HG02610 (cell line): Measurements from ENCODE around the gene RB1.
"Not testable (repeated sequence)": the region's sequence is repeated elsewhere in the genome, so short reads cannot be mapped to it uniquely, and the experiment has no call there.

Experiments
- ATAC-seq: cut with Tn5 transposase; IDR thresholded peaks from one replicate; pipeline ENCODE4 v1.9.1; 2021; ENCODE audit warnings: mild to moderate bottlenecking, moderate library complexity; ENCODE audit not compliant: unreplicated experiment

The RB1 gene

DNA sequence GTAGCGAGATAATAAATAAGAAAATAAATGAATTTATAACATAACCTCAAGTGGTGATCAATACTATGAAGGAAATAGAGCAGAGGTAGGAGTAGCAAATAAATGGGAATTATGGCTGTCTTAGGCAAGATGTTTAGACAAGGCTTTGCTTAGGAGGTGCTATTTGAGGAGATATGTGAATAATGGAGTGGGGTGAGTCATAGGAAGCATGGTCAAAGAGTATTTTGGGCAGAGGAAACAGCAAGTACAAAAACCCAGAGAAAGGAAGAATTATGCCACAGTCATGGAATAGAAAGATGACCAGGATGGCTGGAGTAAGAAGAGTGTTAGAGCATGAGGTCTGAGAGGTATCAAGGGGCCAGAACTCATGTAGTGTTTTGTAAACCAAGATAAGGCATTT lies 142.9 kb downstream of the RB1 start:
- no peak for ATAC-seq

DNA sequence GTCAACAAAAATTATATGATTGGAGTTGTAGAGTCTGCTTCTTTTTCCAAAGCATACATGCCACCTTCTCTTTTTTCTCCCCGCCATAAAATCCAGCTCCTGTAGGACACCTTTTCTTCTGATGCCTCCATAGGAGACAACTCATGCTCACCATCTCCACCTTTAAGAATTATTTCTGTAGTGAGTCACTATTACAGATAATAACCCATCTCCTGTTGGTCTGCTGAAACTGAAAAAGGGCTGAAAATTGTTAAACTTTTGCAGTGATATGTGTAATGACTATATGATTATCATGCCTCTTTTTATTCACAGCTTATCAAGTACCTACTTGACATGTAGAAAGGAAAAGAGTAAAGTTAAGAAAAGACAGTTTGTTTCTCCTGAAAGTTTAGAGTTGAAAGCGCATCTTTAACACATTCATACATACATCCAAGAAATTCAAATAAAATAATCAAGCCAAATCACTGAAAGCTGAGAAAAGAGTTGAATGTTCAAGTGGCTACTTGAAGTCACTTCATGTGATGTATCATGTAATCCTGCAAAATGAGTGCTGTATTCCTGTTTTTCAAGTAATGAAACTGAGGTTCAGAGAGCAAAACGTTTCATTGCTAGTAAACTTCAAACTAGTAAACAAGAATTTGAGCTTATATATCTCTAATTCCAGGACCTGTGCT lies 144.9 kb downstream of the RB1 start:
- ATAC-seq: peak; percentile 41

DNA sequence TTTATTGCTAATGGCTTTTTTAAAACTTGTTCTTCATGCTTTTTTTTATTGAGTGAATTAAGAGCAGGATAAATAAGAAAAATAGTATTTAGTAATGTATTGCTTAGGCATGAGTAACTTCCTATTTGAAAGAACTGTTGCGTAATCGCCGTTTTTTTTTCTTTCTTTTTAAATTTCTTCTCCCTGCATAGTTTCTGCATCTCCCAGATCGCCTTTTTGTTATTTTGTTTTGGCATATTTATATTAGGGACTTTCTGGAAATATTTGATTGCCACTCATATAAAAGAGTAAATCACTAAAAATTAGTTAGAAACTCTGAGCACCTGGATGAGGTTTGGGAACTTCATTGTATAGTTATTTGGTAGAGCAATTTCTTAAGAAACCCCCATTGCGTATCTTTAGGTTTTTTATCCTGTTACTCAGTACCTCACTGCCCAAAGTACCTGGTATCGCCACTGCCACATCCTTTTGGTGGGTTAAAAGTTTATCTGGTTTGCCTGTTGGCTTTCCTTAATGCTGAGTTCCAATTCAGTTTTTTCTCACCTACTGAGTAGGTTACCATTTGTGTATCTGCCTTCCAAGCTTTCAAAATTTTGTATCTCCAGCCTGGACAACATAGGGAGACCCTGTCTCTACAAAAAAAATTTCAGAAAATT lies 145.5 kb downstream of the RB1 start:
- no peak for ATAC-seq

DNA sequence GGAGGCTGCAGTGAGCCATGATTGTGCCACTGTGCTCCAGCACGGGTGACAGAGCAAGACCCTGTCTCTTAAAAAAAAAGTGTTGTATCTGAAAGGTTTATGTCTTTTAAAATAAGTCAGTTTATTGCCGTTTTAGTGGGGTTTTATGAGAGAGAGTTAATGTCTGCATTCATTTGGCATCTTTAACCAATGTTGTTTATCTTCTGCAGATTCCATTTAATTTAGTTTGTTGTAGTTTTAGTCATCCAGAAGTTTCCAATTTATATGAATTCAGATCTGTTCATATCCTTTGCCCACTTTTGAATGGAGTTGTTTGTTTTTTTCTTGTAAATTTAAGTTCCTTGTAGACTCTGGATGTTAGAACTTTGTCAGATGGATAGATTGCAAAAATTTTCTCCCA lies 146.1 kb downstream of the RB1 start:
- ATAC-seq: no peak

DNA sequence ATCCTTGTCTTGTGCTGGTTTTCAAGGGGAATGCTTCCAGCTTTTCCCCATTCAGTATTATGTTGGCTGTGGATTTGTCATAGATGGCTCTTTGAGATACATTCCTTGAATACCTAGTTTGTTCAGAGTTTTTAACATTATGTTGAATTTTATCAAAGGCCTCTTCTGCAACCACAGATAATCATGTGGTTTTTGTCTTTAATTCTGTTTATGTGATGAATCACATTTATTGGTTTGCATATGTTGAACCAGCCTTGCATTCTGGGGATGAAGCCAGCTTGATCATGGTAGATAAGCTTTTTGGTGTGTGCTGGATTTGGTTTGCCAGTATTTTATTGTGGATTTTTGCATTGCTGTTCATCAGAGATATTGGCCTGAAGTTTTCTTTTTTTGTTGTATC lies 147.6 kb downstream of the RB1 start:
- not testable (repeated sequence) for ATAC-seq

DNA sequence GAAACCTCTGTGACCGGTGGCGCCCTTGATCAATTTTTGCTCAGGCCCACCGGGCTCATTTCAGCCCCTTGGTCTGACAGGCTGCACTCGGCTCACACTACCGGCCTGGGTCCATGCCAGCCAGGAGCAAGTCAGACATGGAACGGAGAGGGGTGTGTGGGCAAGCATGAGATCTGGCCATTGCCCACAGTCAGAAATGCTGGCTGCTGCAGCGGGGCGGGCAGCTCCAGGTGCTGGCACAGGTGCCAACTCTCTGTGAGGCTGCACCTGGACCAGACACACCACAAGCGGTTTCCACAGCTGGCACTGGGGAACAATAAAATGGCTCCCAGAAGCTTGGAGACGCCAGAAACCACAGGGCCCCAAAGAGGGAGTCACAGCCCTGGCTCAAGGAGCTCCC lies 153.0 kb downstream of the RB1 start:
- no peak for ATAC-seq

DNA sequence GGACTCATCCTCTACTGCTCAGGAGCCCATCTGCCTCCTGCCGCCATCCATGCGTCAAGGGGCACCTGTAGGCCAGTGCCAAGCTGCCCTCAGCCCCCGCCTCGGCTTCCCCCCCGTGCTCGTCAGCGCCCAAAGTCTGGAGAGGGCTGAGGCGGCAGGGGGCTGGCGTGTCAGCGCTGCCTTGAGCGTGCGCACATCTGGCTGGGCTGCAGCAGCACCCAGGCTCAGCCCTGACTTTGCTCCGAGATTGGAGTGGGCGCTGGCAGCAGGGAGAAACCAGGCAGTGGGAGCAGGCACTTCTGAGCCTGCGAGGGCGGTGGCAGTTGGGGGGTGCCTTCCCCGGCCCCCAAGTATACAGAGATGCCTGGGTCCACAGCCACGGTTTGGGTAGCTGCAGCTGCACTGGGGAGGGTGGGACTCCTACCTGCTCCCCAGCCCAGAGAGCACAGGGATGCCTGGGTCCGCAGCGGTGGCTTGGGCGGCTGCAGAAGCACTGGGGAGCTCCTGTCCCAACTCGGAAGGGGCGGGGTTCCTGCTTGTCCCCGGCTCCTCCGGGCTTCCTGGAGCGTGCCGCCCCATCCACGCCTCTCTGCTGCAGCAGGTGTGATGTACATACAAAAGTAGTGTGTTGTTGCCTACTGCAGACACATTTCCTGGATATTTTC lies 154.2 kb downstream of the RB1 start:
- no peak for ATAC-seq

DNA sequence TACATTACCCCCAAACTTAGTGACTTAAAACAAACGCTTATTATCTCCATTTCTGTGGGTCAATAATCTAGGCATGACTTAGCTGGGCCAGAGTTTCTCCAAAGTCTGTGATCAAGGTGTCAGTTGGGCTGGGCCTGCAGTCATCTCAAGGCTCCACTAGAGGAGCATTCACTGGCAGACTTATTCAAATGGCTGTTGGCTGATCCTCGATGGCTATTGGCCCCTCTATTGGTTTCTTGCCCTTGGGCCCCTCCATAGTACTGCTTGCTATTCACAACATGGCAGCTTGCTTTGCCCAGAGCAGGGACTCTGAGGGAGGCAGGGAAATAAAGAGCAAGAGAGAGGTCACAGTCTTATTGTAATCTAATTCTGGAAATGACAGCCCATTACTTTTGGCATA lies 171.7 kb downstream of the RB1 start:
- ATAC-seq: no peak

DNA sequence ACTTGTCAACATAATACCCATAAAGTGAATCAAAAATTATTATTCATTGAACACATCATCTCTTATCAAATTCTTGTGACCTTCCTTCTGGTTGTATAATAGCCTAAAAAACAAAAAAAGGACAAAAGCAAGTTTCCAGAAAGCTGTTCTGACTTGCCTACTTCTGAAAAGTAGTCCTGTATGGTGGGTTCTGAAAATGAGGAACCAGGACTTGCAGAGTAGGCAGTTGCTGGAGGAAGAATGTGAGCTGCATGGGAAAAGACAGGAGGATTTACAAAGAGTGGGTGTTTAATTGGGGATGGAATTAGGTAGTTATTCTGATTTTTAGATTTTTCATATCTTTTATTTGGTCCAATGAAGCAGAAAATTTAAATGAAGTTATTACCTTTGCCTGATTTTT lies 172.7 kb downstream of the RB1 start:
- peak; percentile 39 for ATAC-seq

DNA sequence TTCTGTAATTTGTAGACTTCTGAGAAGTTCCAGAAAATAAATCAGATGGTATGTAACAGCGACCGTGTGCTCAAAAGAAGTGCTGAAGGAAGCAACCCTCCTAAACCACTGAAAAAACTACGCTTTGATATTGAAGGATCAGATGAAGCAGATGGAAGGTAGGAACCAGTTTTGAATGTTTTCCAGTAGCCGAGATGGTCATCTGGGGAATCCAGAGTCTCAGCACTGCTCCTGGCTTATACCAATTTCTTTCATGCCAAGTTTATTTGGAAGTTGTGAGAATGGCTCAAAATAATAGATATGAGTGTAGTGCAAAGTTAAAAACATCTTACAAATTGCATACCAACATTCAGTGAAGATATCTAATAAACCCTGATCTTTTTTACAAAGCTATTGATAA lies 173.1 kb downstream of the RB1 start:
- no peak for ATAC-seq

DNA sequence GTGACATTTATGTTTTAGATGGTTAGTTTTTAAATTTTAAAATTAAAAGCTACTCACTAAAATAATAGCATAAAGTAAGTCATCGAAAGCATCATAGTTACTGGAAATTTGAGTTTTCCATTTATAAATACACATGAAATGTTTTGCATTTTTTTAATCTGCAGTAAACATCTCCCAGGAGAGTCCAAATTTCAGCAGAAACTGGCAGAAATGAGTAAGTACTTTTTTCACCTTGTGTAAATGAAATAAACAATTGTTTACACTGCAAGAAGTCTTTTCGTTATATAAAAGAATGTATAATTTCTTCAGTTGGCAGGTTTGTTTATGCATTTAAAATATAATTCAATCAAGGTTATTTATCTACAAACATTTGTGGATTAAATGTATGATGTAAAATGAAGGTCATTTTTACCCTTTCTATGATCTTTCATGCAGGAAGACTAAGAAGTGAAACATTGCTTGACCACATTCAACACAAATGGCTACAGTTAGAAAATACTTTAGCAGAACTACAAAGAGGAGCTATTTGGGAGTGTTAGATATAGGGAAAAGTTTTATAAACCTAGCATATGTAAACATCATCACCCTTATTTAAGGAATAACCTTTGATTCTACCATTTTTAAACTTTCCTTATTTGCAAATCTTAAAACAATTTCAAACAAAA lies 173.8 kb downstream of the RB1 start:
- peak; percentile 67 for ATAC-seq

DNA sequence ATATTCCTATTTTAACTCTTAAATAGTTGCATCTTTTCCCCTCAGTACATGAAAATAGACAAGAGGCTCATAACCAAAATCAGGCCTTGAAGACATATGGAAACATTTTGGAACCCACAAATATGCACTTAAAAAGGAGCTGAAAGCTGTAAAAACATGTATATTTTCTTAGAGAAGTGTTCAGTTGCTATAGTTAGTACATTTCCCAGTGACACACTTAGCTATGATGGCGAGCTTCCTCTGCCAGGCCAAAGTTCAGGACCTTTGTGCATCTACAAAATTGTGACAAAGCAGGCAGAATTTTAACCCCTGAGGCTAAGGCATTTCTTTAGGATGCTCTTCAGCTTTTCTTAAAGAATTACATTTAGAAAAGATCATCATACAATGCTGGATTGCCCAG lies 174.8 kb downstream of the RB1 start:
- ATAC-seq: no peak

DNA sequence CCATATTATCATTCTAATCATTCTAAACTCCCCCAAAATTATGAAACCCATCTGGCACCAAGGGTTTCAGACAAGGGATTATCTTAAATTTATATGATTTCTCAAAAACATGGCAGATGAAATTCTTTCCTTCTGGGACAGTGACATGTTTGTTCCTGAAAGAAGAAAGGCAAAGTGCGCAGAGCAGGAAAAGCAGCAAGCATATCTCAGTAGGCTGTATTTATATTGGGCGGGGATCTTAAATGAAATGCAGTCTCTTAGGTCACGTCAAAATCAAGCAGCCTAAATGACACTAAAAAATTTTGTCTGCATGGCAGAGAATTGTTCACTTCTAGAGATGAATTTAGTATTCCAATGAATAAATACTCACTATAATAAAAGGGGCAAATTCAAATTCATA lies 180.0 kb downstream of the RB1 start:
- ATAC-seq: no peak

DNA sequence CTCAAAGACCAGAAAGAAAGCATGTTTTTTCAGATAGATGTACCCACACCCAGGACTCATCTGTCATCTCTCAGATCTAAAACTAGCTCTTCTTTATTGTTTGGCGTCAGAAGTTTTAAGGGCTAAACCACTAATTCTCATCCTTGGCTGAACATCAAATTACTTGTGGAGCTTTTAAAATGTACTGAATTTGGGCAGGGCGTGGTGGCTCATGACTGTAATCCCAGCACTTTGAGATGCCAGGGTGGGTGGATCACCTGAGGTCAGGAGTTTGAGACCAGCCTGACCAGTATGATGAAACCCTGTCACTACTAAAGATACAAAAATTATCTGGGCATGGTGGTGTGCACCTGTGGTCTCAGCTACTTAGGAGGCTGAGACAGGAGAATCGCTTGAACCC lies 181.9 kb downstream of the RB1 start:
- no peak for ATAC-seq

DNA sequence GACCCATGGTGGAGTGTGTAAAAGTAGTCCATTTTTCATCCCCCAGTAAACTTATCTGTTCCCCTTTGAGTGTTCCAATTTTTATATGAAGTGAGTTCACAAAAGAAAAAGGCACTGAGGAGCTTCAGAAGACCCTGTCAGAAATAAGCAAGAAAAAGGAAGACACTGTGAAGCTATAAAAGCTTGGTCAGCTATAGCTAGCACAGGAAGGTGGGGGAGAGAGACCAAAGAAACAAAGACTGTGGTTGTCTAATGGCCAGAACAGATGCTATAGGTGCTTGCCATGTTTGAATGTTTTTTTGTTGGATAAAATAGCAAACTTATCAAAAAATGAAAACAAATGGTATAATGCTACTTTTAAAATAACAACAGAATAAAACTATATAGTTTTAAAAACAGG lies 182.8 kb downstream of the RB1 start:
- no peak for ATAC-seq

DNA sequence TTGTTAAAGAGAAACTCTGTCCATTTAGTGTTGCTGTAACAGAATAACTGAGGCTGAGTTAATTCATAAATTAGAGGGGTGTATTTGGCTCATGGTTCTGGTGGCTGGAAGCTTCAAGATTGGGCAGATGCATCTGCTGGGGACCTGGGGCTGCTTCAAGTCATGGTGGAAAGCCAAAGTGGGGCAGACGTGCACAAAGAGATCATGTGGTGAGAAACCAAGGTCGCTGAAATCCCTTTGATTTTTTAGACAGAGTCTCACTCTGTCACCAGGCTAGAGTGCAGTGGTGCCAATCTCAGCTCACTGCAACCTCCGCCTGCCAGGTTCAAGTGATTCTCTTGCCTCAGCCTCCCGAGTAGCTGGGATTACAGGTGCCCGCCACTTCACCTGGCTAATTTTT lies 183.3 kb downstream of the RB1 start:
- no peak for ATAC-seq

DNA sequence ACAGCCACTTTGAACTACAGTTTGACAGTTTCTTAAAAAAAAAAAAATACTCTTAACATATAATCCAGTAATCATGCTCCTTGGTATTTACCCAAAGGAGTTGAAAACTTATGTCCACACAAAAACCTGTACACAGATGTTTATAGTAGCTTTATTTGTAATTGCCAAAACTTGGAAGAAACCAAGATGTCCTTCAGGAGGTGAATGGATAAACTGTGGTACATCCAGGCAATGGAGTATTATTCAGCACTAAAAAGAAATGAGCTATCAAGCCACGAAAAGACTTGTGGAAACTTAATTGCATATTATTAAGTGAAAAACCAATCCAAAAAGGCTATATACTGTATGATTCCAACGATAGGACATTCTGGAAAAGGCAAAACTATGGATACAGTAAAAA lies 184.4 kb downstream of the RB1 start:
- ATAC-seq: no peak

DNA sequence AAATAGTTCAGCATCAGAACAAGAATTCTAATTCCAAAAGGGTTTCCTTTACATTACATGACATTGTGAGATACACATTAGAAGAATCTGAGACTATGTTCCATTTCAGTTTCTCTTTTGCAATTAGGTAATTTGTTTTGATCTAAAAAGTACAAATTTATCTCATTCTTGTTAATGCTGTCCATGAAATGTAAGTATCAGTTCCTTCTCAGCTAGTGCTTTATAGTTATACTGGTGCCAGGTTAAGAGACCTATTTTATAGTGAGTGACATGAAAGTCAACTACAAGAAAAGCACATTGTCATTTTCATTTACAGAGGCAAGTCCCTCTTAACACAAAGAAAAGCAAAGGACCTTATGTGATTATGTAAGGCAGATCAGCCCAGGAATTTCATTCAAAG lies 185.4 kb downstream of the RB1 start:
- no peak for ATAC-seq

DNA sequence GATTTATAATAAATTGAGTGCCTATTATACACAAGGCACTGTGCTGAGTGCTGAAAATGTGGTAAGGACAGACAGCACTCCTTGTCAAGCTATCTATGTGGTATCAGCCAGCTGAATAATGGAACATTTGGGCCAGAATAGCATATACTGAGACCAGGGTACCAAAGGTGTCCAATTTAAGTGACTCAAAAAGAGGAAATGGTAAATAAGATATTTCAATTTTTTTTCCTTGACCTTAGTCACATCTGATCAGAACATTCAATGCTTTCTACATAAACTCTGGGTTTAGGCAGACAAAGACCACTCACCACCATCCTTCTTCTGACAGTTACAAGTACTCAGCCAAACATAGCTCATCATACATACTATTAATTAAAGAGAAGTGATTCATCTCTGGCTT lies 186.1 kb downstream of the RB1 start:
- no peak for ATAC-seq

DNA sequence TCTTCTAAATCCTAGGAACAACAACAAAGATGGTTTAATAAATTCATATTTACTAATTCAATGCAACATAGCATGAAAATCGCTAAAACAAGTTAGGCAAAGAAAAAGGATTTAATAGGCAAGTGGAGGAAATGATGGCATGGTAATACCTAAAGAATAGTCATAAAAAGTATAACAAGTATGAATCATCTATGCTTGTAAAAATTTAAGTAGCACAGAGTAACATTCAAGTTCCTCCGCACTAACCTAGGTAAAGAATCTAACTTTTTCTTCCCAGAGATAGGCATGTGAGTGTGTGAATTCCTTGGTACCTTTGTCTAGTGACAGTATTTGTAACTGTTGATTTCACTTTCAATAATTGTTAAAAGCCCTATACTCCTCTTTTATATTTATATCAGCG lies 186.7 kb downstream of the RB1 start:
- no peak for ATAC-seq

DNA sequence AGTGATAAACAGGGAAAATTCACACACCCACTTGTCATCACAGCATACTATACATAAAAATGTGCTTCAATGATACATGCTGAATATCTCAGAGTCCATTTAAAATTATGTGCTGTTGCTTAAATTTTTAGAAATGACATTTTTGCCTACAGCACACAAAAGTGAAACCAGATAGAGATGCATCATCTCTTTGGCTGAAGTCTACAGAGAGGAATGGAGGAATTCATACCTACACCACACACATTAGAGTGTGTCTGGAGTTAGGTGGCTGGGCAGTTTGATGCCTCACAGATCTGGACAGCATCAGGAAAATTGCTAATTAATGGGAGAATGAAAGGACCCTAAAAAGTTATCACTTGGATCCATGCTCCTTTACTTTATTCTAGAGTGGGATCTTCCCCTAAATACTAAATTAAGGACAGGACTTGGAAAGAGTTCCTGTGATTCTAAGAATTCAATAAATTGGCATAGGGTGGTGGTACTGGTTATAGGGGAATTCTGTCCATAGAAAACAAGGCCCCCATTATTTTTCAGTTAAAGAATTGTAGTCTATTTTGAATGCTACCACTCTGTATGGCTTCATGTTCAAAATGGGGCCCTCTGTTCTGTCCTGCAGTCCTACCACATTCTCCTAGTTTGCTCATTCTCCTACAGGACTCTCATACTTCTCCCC lies 188.0 kb downstream of the RB1 start:
- ATAC-seq: no peak

DNA sequence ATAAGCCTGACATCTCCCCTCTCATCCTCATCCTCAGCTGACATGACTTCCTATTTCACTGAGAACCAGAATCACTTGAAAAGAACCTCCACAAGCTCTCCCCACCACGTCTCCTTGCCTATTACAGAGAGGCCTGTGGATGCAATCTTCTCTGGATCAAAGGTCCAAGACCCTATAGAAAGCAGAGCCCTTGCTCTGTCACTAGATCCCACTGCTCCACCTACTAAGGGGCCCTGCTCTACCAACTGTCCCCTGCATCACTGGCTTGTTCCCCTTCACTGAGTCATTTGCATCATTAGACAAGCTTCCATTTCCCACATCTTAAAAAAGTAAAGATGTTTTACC lies 188.5 kb downstream of the RB1 start:
- peak; percentile 64 for ATAC-seq
